GM21360 (cell line): Measurements from ENCODE around the gene SMARCD2.
"Not testable (repeated sequence)": the region's sequence is repeated elsewhere in the genome, so short reads cannot be mapped to it uniquely, and the experiment has no call there.

Experiments used
- ATAC-seq: cut with Tn5 transposase; IDR thresholded peaks from one replicate; pipeline ENCODE4 v1.9.1; 2021; ENCODE audit warnings: mild to moderate bottlenecking, moderate library complexity; ENCODE audit not compliant: unreplicated experiment

Gene SMARCD2

DNA sequence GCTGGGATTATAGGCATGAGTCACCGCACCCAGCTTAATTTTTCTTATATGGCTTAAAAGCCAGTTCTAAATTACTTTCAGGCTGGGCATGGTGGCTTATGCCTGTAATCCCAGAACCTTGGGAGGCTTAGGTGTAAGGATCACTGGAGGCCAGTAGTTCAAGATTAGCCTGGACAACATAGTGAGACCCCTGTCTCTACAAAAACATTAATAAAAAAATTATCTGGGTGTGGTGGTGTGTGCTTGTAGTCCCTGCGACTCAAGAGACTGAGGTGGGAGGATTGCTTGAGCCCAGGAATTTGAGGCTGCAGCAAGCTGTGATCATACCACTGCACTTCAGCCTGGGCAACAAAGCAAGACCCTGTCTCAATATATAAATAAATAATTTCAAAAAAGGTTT is 10.8 kb upstream of the SMARCD2 start:
- ATAC-seq, result no peak

DNA sequence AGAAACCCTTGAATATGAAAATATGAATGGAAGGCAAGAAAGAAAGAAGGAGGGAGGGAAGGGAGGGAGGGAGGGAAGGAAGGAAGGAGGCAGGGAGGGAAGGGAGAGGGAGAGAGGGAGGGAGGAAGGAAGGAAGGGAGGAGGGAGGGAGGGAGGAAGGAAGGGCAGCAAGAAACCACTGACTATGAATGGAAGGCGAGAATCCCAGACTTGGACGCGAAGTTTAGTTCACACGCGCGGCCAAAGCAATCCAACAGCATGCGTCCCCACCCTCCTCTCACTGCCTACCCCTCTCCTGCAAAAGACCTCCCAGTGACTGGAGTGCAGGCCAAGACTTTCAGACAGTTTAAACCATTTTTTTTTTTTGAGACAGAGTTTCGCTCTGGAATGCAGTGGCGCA is 7.9 kb upstream of the SMARCD2 start:
- no peak for ATAC-seq

DNA sequence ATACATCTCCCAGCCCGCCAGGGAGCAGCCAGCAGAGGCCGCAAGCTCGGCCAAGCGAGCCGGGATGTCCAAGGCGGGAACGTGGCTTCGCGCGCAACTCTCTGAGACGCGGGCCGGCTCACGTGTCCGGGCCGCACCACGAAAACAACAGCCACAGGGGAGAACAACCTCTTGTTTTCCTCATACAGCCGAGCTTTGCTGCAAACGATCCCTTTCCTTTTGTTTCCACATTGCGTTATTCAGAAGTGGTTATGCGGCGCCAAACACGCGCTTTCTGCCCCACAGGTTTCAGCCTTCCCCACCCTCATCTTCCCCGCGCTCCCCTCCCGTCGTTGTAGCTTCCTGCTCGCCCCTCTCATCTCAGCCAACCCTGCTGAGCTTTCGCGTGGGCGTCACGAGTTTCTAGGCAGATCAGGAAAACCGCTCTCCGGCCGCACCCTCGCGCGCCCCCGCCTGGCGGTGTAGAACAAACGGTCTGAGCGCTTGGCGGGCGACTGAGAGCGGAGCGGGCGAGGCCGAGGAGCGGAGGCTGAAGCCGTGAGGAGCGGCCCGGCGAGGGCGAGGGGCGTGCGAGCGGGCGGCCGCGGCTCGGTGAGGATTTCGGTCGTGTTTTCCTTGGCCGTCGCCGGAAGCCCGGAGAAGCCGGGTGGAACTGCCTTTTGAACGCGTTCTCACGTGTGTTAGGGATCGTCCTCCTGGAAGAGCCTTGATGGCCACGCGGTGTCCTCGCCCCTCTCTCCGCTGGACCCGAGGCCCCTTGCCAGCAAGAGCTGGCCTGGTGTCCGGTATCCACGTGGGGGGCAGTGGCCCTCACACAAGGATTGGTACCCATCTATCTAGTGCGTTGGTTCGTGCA is 6.6 kb upstream of the SMARCD2 start:
- peak; percentile 60 for ATAC-seq

DNA sequence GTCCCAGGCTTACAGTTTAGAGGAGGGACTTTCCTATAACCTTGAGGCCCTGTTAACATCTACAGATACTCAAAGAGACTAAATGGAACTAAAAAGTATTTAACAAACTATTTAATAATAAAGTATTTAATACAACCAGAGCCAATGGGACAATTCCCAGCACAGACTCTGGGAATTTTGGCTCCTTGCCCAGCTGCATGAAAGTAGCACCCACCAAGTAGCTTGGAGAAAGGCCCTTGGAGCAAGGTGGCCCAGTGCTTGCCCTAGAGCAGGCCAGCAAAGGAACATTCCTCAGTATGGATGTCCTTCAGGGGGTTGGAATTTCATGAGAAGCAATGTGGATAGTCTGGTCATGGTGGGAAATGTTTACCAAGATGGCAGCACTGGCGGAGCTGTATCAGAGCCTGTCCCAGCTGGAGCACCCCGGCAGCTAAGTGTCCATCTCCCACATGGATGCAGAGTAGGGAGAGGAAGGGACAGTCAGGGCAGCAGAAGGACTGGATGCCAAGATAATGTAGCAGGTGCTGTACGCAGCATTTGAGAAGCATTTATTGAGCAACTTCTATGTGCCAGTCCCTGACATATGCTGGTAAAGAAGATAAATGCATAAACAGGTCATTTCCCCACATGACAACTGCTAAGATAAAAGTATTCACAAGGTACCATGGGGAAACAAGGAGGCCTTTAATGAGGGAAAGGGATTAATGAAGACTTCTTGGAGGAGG is 5.2 kb upstream of the SMARCD2 start:
- ATAC-seq, result no peak

DNA sequence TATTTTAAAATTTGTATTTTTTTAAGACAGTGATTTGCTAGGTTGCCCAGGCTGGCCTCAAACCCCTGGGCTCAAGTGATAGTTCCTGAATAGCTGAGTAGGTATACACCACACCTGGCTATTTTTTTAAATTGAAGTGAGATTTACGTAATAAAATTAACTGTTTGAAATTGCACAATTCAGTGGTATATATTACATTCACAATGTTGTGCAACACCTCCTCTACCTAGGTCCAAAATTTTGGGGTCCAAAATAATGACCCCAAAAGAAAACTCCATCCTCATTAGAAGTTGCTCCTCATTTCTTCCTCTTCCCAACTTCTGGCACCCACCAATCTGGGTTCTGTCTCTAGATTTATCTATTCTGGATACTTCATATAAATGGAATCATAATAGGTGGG is 3.0 kb upstream of the SMARCD2 start:
- no peak for ATAC-seq

DNA sequence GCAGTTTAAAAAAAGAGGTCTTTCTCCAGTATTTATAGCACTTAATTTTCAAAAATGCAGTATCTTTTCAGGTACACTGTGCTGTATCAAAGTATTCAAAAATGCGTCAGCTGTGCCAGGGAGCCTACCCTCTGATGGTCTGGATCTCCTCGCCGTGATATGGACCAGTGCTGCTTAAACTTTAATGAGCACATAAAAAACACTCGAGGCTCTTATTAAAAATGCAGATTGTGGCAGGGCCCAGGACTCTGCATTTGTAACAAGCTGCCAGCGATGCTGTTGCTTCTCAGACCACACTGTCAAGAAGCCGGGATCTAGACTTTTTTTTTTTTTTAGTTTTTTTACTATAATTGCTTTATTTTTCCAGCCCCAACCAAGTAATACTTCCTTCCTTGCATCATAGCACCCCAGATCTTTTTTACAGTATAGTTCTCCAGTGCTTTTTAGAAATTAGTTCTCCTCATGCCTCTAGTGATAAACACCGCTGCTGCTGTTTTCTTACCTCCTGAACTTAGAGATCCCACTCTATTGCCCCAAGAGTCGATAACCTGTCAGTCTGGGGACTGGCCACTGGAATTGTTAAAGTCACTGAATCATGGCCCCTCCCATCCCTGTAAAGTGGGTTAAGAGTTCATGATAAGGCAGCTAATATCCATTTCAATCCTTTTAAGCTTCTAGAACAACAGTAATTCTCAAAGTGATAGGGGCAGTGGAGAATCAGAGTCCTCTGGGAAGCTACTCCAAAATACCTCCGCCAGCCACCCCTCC is 1.6 kb upstream of the SMARCD2 start:
- ATAC-seq, result no peak

DNA sequence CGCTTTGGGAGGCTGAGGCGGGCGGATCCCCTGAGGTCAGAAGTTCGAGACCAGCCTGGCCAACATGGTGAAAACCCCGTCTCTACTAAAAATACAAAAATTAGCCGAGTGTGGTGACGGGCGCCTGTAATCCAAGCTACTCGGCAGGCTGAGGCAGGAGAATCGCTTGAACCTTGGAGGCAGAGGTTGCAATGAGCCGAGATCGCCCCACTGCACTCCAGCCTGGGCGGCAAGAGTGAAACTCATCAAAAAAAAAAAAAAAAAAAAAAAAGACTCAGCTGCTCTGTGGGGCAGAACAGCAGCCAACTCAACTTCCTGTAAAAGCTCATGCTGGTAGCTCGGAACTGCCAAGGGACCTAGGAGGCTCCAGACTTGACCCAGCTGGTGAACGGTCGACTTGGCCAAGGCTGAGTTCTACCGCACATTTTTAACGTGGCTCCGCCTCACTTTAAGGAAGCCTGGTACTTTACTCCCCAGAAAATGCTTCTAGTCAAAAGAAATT is 953 bp upstream of the SMARCD2 start:
- not testable (repeated sequence) for ATAC-seq

DNA sequence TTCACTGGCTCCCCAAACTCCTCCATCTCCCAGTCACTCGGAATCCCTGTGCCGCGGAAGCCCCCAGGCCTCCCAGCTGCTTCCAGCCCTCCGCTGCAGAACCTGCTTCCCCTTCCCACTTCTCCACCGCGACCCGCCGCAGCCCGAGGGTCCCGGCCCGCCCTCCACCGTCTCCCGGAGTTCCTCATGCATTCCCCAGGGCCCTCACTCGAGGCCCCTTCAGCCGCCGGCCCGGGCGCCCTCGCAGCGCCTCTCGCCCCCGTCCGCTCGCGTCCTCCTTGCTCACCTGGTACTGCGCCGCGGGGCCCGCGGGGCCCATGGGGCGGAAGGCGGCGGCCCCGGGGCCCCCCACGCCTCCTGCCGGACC is 329 bp downstream of the SMARCD2 start:
- ATAC-seq, result peak; percentile 17

DNA sequence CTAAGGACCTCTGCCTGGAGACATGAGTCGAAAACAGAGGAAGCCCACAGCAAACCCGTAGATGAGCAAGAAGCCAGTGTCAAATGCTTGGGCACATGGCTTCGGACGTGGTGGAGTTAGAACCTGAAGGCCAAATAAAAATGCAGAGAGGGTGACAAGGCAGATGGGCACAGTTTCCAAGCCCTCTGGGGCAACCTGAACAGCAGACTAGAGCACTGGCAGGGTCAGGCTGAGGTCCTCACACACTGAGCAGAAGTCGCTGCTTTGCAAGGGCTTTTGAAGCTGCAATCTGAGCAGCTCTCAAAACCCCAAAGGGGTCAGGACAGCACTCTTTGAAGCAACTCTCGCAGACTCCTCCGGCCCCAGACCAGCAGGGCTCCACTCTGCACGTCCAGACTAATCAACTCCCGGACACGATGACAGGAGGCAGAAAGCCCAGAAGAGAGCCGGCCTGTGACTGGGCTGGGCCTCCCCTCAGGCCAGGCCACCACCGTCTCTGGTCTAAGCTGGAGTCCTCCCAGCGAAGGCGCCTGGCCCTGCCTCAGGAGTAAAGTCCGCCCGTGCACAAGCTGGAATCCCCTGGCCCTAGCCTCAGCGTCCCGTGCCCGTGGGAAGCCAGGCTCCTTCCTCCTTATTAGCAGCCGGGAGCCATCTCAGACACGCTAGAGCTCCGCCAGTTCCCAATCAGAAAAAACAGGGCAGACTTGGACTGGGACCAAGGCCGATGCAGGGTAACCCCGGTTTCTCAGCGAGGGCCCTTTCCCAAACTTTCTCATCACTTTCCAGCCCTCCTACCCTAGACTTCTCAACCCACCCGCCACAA is 924 bp downstream of the SMARCD2 start:
- ATAC-seq, result no peak

DNA sequence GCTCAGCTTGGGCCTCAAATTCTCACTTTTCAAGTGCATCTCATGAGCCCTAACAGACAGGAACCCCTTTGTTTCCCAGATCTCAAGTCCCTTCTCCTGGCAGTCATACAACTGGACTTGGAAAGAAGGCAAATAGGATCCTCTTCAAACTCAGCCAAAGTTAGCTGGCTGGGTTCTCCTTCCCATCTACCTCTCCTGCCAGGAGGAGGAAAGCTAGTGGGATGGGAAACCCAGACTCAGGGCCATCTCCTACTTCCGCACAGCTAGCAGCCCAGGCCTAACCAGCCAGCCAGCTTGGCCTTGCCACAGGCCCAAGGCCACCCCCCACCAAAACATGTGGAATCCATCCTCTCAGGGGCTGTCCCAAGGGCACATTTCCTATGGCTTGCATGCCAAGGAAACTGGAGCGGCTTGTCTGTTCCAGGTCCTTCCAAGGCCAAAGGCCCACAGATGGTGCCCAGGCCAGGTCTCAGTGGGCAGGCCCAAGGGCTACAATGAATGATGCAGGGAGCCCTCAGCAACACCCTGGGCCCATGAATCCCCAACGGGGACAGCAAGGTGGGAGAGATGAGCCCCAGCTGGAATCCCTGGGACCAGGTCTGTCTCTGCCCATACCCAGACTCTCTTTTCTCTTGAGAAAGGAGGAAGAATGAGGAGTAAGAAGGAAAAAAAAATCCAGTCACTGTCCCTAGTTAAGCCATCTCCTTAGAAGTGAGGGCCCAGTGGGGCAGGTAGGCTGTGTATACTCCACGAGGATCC is 1.7 kb downstream of the SMARCD2 start:
- ATAC-seq, result no peak

DNA sequence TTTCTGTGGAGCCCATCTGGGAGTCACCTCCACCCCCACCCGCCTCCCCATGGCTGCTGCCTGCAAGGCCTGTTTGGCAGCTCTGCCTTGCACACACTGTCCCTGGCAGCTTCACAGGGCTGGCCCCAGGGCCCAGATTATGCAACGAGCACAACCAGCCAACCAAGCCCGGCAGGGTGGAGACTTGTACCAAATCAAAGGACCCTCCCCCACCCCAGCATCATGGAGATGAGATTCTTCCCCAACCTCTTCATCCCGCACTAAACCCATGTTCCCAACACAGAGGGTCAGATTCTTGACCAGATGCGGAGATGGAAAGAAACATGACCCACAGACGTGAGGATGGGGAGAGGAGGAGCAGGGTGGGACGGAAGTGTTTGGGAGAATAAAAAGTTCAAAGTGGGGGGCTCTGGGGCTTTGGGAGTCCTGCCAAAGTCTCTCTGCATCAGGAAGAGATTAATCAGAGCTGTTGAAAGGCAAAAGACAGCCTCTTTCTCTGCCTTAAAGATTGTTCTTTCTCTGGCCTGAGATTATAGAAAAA is 3.8 kb downstream of the SMARCD2 start:
- ATAC-seq, result no peak

DNA sequence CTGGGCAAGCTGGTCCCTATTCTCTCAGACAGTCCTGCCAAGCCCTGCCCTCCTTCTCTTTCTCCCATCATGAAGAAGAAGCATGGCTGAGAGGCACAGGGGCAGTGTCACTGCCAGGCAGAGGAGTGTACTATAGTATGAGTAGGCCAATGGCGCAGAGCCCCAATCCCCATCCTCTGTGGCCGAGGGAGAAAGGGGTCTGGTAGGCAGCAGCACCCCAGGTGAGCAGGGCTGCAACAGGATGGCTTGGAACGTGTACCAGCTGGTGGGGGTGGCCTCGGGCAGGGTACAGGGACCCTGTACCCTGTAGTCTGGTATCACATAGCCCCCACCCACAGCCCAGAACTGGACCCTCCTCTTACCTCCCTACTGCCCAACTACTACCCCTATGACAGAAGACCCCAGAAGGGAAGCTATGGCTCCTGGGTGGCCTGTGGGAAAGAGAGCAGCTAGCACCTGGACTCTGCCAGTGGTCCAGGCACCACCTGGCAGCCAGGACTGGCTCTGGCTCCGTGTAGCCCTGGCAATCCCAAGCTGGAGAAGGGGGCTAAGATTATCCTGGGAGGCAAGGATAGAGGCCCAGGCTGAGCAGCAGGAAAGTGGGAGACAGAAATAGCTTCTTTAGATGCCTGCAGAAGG is 4.4 kb downstream of the SMARCD2 start:
- no peak for ATAC-seq

DNA sequence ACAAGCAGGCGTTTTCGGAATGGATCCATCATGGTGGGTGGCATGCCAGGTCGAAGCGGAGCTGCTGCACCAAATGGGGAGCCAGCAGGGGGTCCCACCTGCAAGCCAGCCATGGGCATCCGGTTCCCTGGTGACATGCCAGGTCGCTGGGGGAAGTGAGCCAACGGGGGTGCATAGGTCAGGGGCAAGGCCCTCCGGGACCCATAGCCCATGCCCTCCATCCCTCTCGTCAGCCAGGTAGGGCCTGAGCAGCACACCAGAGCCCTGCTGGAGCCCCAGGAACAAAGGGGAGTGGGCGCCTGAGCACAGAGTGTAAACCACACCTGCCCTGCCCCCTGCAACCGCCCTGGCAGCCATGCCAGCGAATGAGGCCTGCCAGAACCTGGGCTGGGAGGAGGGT is 5.0 kb downstream of the SMARCD2 start:
- no peak for ATAC-seq

DNA sequence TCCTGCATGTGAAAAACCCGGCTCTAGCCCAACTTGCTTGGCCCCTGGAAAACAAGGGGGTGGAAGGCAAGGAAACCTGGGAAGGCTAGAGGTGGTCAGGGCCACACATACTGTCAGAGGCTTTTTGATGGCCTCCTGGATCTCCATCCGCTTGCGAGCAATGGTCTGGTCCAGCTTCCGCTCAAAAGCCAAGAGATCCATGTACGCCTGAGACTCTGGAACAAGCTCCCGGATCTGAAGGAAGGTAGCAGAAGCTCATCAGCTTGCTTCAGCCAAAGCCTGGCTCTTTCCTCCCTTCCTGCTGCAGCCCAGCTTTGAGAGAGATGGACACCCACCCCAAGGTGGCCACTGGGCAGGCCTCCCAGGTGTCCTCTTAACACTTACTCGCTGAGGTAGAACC is 5.7 kb downstream of the SMARCD2 start:
- no peak for ATAC-seq

DNA sequence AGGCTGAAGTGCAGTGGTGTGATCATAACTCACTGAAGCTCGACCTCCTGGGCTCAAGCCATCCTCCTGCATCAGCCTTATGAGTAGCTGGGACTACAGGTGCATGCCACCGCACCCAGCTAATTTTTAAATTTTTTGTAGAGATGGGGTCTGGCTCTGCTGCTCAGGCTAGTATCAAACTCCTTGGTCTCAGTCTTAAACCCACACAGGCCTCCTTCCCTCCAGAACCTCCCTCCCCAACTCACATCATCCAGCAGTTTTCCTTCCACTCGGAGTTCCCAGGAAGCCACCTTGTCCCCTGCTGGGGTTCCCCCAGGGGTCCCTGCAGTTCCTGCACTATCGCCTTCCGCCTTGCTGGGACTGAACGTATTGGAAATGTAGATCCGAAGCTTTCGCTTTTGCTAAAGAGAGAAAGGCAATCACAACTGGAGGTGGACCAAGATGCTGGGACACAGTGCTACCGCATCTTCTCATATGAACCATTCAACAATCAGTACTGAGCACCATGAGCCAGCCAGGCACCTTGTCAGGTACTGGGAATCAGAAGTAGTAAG is 7.2 kb downstream of the SMARCD2 start:
- ATAC-seq, result no peak

DNA sequence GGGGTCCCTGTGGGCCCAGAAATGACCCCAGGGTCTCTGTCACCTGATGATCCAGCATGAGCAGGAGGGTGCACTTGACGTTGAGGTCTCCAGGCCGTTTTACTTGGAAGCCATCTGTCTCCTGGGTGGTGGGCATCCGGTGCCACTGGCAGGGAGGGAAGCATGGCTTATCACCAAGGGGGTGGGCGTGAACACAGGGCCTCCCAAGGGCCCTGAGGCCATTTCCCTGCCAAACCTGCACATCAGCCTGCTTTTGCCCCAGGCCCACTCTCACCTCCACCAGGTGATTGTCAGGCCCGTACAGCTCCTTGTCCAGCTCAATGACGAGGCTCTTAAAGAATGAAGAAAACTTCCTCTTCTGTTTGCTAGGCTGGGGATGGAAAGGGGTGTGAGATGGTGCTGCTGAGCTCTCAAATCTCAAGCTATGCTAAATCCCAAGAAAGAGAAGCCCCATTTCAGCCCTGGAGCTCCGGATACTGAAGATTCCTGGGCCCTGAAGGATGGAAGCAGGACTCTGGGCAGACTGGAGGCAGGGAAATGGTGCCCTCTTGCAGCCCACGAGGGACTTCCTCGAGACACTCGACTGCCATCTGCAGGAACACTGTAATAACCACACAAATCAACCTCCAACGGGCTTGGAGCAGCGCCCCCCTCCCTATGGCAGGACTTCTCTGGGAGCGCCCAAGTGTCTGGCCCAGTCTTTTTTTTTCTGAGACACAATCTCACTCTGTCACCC is 7.9 kb downstream of the SMARCD2 start:
- ATAC-seq, result no peak

DNA sequence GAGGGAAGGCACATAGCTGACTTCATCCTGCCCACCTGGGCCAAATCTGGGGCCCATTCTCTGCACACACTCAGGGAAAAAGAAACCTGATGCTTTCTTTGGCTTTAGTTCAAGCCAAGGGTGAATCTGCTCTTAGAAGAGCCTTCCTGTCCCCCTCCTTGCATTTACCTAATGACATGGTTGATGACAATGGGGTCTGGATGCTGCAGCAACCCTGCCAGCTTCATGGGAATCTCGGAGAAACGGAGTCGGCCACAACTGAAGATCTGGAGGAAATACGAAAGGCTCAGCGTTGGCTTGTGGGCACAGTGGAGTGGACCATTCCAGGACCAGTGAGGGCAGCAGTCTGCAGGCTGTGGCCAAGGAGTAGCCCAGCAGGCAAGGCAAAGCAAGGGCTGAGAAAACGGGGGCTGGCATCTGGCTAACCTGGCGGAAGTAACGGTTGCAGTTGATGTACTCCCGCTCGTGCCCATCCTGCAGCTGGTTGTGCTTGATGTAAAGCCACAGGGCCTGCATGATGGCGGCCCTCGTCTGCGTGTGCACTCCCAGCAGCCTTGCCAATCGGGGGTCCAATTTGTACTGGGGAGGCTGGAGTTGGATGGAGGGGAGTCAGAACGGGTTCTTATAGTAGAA is 8.6 kb downstream of the SMARCD2 start:
- ATAC-seq, result no peak
